Left kidney (tissue), 2 donors: ENCODE measurements around the gene FTCD. TPM values are rescaled to one million over a fixed set of nuclear protein-coding genes. Genes with fewer than 3 reads are reported as not detected.
A peak's percentile ranks its signal among the peaks of the same experiment; 100 is the strongest.
"Not testable (repeated sequence)": the region's sequence is repeated elsewhere in the genome, so short reads cannot be mapped to it uniquely, and the experiment has no call there.

Source experiments
- DNase-seq: peaks from one replicate; pipeline ENCODE4 v3.0.0-alpha.2; 2013
- polyA plus RNA-seq: library from polyadenylated mRNA; unstranded; fragments of 120-200 nt; gene quantifications from one replicate; pipeline ENCODE4 v1.2.1, GENCODE V29; 2013; ENCODE audit not compliant: insufficient read length

FTCD gene
- polyA plus RNA-seq, 1 donor = 34.1 TPM

DNA sequence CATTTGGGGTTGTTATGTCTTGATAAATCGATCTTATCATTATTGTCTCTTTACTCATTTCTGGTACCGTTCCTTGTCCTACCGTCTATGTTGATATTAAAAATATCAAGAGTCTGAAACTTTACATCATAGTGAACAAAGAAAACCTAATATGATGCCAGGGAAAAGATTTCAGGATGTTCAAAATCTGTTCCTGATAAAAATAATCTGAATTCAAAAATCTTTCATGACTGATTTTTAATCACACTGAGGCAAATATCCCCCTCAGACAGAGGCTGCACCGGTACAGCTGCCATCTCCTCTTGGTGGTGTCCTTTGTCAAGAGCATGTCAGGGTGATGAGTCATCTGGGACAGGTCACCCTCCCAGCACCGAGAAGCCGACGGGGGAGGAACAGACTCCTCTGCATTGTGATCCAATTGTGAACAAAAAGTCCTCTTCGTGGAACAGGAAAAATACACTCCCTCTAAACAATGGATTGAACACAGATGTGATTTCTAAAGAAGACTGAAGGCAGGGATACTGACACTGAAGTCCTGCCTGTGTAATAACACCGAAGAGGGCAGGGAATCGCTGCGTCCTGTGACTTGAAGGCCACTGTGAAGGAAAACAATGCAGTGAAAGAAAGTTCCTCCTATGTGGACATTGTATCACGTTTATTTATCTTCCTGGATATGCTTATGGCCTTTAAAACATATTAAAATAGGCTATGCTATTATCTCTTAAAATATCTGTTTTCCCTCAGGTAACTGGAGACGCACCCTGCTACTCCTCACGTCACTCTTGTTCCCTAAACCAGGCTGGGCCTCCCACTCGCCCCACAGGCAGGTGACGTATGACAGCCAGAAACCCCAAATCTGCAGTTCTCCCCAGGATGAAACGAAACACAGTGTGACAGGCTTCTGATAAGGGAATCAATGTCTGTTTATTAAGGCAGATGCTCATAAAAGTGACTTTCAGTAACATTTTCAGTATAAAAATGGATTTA lies 33.1 kb upstream of the FTCD start:
- no peak for DNase-seq

DNA sequence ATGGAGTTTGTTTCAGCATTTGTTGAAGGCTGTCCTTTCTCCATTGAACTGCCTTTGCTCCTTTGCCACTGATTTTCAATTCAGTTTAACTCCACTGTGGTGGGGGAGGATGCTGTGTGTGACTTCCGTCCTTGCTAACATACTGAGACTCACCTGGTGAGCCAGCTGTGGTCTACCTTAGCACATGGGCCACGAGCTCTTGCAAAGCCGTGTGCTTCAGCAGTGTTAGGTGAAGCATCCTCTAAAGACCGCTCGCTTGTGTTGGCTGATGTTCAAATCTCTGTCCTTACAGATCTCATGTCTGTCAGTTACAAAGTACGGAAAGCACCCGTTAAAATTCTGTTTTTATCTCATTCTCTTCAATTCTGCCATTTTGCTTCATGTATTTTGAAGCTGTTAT lies 32.4 kb upstream of the FTCD start:
- DNase-seq = no peak

DNA sequence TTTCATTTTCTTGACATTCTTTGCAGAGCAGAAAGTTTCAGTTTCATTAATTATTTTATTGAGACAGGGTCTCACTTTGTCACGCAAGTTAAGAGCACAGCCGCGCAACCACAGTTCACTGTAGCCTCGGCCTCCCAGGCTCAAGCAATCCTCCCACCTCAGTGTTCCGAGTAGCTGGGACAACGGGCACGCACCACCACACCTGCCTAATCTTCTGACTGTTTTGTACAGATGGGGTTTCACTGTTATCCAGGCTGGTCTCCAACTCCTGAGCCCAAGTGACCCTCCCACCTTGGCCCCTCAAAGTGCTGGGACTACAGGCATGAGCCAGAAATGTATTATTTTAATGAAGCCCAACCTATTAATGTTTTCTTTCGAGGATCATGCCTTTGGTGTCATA lies 31.9 kb upstream of the FTCD start:
- no peak for DNase-seq

DNA sequence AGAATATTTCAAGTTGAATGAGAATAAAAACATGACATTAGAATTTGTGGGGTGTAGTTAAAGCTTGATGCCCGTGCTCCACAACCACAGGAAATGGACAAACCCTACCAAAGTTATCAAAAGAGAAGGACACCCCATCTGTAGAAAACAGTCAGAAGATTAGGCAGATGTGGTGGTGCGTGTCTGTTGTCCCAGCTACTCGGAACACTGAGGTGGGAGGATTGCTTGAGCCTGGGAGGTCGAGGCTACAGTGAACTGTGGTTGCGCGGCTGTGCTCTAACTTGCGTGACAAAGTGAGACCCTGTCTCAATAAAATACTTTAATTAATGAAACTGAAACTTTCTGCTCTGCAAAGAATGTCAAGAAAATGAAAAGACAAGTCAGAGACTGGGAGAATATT lies 30.3 kb upstream of the FTCD start:
- no peak for DNase-seq

DNA sequence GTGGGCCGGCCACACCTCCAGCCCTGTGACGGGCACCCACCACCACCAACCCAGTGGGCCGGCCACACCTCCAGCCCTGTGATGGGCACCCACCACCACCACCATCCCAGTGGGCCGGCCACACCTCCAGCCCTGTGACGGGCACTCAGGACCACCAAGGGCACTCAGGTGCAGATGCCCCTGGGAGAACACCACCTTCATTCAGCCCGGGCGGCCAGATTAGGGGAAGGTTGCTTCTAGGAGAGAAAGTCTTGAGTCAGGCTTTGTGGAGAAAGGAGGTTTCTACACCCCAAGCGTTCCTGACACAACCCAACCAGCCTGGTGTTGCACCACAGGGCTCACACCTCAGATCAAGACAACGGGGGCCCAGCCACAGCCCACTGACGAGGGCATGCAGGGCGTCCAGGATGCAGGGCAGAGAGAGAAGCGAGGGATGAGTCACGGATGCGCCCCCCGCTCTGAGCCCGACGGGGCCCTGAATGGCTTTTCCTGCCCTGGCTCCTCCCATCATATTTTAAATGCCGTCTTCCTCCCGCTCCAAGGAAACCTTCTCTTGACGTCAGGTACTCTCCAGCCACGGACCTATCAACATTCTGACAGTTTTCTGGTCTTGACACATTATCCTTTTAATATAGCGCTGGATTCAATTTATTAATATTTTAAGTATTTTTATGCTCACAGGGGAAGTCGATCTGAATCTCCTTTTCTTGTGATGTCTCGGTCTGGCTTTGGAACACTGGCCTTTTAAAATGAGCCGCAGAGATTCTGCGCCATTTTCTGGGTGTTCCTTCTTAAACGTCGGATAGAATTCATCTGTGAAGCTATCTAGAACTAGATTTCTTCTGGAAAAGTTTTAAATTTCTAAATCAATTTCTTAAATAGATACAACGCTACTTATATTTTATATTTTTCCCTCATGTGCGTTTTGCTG lies 29.5 kb upstream of the FTCD start:
- DNase-seq = peak; percentile 88

DNA sequence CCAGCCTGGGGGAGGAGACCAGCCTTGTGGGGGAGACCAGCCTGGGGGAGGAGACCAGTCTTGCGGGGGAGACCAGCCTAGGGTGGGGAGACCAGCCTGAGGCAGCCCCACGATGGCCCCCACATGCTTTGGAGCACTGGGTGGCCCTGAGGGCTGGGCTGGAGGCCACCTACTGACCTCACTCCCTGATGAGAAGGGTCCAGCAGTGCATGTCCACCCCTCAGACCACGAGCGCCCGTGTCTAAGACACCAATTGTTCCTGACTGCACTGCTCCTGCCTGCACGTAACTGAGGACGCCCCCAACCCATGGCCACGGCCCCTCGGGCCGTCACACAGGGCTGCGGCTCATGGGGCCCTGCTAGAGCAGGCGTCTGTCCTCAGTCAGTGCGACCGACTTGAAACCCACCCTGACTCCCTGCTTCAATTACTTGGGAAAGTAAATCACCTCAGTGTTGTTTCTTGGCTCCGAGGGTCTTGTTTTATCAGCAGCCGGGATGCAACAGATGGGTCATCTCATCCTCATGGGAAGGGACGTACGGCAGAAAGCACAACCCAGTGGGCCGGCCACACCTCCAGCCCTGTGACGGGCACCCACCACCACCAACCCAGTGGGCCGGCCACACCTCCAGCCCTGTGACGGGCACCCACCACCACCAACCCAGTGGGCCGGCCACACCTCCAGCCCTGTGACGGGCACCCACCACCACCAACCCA lies 28.7 kb upstream of the FTCD start, which contains the start of gene SPATC1L:
TSS of gene SPATC1L (minus strand) at position 550 of the 715 bp plus-strand sequence. CDS start 1,643 bp downstream, outside the sequence.
- DNase-seq = peak; percentile 89

DNA sequence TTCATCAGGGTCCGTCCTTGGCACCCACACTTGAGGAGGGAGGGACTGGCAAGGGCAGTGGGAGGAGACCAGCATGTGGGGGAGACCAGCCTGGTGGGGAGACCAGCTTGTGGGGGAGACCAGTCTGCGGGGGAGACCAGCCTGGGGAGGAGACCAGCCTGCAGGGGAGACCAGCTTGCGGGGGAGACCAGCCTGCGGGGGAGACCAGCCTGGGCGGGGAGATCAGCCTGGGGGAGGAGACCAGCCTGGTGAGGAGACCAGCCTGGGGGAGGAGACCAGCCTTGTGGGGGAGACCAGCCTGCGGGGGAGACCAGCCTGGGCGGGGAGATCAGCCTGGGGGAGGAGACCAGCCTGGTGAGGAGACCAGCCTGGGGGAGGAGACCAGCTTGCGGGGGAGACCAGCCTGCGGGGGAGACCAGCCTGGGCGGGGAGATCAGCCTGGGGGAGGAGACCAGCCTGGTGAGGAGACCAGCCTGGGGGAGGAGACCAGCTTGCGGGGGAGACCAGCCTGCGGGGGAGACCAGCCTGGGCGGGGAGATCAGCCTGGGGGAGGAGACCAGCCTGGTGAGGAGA lies 28.0 kb upstream of the FTCD start:
- DNase-seq = not testable (repeated sequence)

DNA sequence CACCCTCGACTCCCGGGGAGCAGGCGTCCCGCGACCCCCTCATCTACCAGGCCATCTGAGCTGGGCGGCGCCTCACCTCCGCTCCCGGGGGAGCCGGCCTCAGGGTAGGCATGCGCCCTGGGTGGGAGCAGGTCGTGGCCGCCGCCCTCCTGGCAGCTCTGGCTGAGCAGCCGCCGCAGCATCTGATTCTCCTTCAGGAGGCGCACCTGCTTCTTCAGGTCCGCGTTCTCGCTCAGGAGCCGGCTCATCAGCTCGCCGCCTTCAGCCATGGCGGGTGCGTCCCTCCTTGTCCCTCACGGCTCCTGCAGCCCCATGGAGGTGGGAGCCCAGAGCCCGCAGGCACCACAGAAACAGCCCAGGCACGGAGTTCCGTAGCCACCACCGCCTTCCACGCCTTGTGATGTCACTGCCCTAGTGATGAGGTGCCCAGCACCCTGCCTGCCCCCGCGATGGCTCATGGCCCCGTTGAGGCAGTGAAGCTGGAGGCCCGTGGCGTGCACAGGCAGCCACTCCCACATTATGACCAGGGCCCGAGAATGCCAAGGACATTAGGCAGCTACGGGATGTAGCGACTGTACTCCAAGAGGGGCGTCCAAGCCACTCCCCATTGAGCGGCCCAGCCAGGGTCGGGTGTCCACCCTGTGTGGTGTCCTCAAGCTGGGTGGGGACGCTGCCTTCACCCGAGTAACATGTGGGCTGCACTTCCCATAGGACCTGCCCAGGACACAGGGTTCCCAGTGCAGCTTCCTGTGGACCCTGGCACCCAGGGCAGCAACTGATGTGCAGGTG lies 27.4 kb upstream of the FTCD start:
- DNase-seq = no peak

DNA sequence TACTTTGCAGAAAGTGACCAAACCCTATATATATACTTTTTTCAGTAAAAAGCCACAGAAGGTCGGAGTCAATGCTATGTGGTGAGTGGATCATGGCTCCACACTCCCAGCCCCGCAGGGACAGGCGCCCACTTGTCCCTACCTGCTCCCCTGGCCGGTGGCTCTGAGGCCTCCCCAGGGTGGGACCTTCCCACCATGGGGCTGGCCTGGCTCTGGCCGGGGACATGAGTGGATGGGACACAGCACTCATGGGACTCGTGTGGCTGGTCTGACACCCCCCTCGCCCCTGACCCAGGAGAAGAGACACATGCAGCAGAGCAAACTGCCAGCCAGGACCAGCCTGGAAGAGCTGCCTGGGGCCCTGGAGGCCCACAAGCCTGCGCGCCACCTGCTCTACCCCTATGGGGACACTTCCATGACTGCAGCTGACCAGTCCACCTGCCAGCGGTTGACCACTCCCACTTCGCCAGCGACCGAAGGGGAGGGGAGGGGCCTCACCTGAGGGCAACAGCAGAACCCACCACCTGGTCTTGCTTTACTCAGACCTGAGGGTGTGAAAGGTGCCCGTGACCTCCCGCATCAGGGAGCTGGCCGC lies 26.7 kb upstream of the FTCD start:
- DNase-seq = no peak

DNA sequence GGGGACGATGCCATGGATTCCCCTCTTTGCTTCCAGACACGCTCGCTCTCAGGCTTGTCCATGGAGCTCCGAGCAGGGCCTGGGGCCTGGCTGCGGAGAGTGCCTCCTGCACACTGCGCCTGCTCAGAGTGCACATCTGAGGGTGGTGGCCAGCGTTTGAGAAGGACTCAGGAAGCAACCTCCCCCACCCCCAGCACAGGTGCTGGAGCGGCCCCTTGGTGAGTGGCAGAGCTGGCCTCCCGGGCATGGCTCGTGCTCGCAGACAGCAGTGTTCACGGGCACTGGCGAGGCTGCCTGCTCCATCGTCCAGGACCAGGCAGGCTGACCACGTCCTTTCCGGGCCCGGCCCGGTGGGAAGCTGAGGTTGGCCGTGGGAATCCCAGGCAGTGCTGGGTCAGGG lies 26.1 kb upstream of the FTCD start:
- no peak for DNase-seq

DNA sequence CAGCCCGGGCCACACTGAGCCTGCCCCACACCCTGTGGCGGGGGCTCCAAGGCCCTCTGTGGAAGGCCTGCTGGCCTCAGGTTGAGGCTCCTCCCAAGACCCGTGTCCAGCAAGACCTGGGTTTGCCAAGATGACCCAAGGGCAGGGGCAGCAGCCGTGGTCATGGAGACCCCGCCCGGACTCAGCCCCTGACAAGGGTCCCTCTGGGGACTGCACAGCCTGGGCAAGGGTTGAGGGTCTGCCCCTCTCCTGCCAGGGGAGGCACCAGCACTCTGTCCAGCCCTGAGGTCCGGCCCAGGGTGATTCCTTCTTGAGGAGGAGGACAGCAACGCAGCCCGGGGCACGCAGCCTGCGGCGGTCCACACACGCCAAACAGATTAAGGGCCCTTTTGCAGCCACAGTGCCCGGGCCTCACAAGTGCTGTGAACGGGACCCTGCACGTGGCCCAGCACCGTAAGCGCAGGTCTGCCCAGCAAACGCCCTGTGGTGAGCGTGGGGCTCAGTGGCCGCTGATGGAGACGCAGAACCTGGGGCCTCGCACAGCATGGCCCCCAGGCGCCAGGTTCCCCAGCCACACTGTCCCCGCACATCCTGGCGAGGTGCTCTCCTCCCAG lies 25.5 kb upstream of the FTCD start:
- no peak for DNase-seq

DNA sequence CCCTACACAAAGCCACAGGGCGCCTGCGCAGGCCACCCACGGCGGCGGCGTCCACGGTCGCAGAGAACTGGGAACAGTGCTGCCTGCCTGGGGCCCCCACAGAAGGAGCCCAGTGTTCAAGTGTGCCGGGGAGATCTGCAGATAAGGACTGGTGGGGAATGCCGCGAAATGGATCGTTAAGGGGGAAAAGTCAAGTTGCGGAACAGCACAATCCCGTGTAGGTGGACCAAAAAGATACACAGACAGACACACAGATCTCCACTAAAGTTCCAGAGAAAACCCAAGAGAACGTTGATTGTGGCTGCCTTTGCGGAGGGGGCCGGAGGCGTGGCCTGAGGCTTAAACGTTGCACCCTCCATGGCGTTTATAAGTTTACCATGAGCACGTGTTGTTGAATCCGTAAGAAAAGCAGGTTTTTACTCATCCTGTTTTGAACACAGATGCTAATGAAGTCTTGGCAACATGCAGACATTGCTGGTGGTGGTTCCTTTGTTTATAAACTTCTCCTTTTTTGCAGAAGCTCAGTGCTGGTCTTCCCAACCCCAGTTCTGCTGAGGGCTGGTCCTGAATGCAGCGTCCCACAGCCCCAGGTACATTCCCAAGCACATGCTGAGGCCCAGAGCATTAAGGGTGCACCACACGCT lies 24.8 kb upstream of the FTCD start:
- DNase-seq = no peak

DNA sequence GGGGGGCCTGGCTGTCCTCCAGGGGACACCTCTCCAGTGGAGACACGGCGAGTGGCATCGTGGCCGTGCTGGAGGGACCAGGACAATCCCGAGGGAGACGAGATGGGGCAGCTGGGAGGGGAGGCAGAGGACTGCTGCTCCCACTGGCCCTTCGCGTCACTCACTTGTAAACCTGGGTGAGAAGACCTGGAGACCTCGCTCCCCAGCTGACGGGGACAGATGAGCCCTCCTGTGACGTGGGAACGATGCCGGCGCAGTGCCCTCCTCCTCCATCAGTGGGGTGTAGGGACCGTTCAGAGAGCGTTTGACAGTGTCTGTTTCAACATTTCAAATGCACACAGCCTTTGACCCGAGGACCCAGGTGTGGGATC lies 24.3 kb upstream of the FTCD start:
- no peak for DNase-seq

DNA sequence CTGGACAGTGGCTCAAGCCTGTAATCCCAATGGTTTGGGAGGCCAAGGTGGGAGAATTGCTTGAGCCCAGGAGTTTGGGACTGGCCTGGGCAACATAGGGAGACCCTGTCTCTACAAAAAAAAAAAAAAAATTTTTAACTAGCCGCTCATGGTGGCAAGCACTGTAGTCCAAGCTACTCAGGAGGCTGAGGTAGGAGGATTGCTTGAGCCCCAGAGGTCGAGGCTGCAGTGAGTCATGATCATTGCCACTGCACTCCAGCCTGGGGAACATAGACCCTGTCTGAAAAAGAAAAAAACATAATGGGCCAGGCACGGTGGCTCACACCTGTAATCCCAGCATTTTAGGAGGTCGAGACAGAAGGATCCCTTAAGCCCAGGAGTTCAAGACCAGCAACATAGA lies 23.6 kb upstream of the FTCD start:
- DNase-seq = no peak

DNA sequence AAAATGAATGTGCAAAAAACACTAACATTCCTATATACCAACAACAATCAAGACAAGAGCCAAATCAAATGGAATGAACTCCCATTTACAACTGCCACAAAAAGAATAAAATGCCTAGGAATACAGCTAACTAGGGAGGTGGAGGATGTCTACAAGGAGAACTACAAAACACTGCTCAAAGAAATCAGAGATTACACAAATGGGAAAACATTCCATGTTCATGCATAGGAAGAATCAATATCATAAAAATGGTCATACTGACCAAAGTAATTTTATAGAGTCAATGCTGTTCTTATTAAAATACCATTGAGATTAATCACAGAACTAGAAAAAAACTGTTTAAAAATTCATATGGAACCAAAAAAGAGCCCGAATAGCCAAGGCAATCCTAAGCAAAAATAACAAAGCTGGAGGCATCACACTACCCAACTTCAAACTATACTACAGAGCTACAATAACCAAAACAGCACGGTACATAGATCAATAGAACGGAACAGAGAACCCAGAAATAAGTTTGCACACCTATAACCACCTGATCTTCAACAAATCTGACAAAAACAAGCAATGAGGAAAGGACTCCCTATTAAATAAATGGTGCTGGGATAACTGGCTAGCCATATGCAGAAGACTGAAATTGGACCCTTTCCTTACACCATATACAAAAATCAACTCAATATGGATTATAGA lies 21.2 kb upstream of the FTCD start:
- not testable (repeated sequence) for DNase-seq

DNA sequence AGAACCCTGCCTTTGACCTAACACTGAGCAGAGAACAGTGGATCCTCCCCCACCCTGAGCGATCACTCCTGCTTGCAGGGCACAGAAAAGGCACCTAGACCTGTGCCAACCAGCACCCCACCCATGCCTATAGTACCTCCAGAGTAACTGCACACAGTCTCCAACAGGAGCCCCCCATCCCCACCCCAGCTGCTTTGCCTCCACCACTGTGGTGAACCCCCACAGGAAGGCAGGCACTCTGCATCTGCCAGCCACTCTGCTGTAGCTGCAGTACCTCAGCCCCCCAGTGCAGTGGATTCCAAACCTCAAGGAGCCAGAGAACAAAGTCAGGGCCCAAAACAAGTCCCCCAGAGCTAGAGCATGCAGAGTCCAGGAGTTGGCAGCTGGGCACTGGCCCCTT lies 18.2 kb upstream of the FTCD start:
- DNase-seq = no peak

DNA sequence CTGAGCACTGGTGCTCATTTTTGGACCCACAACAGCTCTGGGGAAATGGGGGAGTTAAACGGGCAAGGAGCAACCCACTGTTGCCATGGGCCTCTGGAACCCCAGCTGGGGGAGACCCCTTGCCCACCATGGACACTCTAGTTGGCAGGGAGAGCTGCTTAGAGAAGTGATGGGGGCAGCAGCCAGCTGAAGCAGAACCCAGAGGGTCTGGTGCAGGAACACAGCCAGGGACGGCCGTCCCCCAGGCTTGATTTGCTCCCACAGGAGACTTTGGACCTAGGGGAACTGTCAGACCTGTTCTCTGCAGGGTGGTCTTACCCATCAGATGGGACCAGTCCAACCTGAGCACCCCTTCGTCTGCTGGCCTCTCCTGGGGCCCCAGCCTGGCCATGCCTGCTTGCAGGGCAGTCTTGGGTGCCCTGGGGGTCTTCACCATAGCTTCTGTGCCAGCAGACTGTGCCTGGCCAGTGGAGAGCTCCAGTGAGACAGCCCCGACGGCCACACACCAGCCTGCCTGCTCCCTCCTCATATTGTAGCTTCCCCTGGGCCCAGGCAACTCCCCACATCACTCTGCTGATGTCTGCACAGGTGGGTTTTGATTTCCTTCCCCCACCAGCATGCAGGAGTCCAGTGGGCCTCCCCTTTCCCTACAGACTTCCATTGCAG lies 17.6 kb upstream of the FTCD start:
- DNase-seq = no peak
